Gastrocnemius medialis (tissue), 4 donors: ENCODE data around the gene SUMF2.

Experiments
- CTCF ChIP-seq, 5 experiments: fragments of 450-650 bp in 3 of 5; fragments of 200-600 bp in 2 of 5; sonication (generic) in 2 of 5; IDR thresholded peaks in 4 of 5; conservative IDR thresholded peaks in 1 of 5; 1 replicate in 4 of 5; 2 replicates in 1 of 5; pipeline ENCODE4 v1.5.1; 2016 to 2019; ENCODE audit warnings: antibody characterized with exemption in 5 of 5, mild to moderate bottlenecking in 3 of 5, moderate library complexity in 3 of 5
- POLR2A ChIP-seq, 2 donors: fragments of 450-650 bp; IDR thresholded peaks; one replicate each; pipeline ENCODE4 v1.6.1; 2017; ENCODE audit warnings: antibody characterized with exemption in 2 of 2, mild to moderate bottlenecking in 2 of 2, moderate library complexity in 2 of 2

- no peak for TF ChIP-seq CTCF (IDR thresholded peaks at IDR 0.05 in 4 of 5, conservative IDR thresholded peaks at IDR 0.05 in 1 of 5)
- no peak for TF ChIP-seq POLR2A (IDR thresholded peaks at IDR 0.05)
Measured at GRCh38 chr7:56019501-56019900, 44.6 kb upstream of the SUMF2 start.
